Muscle of leg (tissue), 11 donors: Measurements from ENCODE around the gene NFATC2. TPM values are rescaled to one million over a fixed set of nuclear protein-coding genes. Genes with fewer than 3 reads are reported as not detected.

ENCODE experiments used
- DNase-seq: peaks from one replicate; pipeline ENCODE4 v3.0.0; 2013
- H3K27ac ChIP-seq: one replicate; pipeline ENCODE4 v1.5.1; 2013; ENCODE audit warnings: mild to moderate bottlenecking, low read length, control low read depth
- H3K27me3 ChIP-seq: one replicate; pipeline ENCODE4 v1.6.1; 2013; ENCODE audit warnings: low read length; ENCODE audit not compliant: control insufficient read depth, insufficient read depth
- H3K36me3 ChIP-seq: one replicate; pipeline ENCODE4 v1.6.1; 2013; ENCODE audit warnings: low read length; ENCODE audit not compliant: control insufficient read depth, insufficient read depth
- H3K4me1 ChIP-seq: one replicate; pipeline ENCODE4 v1.6.1; 2013; ENCODE audit warnings: low read length; ENCODE audit not compliant: control insufficient read depth, insufficient read depth
- H3K4me3 ChIP-seq: one replicate; pipeline ENCODE4 v1.5.1; 2013; ENCODE audit warnings: low read length, control low read depth
- H3K9me3 ChIP-seq: replicated peaks from 2 replicates; pipeline ENCODE4 v1.6.1; 2013; ENCODE audit warnings: low read depth, low read length; ENCODE audit not compliant: control insufficient read depth
- WGBS: methylation state at CpG from one replicate; pipeline ENCODE4 v1.1.5; 2013; ENCODE audit warnings: missing lambda C conversion rate; ENCODE audit not compliant: insufficient coverage; 5-methylcytosine and 5-hydroxymethylcytosine counted together
- polyA plus RNA-seq, 8 donors: library from polyadenylated mRNA; unstranded; fragments of 120-200 nt; gene quantifications; one replicate each; pipeline versions ENCODE4 v1.2.1 to v1.2.3, GENCODE V29; 2013; ENCODE audit warnings: inconsistent platforms in 1 of 8, low replicate concordance in 1 of 8; ENCODE audit not compliant: insufficient read length in 8 of 8, insufficient read depth in 1 of 8
- total RNA-seq: library from RNA; stranded (reverse); fragments of 120-200 nt; gene quantifications from one replicate; pipeline ENCODE4 v1.2.4, GENCODE V29; 2013

The NFATC2 gene
- total and polyA plus RNA-seq, 9 donors = 3.8 to 8.3 (median 5.7) TPM

GRCh38 chr20:51363378-51363777 is 179.1 kb downstream of the NFATC2 start:
- peaks cover 6% of the 10 kb centered on the region for H3K9me3 ChIP-seq

GRCh38 chr20:51362254-51362653 is 180.3 kb downstream of the NFATC2 start:
- DNase-seq = no peak
- Histone ChIP-seq H3K27ac (no peak overlapping the region), H3K4me1 (peaks cover 6% of the 10 kb centered on the region), H3K4me3 (no peak overlapping the region), H3K9me3 (peaks cover 6% of the 10 kb centered on the region), H3K36me3 (no peaks in the 10 kb centered on the region), H3K27me3 (peaks cover 2% of the 10 kb centered on the region)
- 87% methylated on average over 3 of the region's 3 CpGs for WGBS

More at GRCh38 chr20:51363378-51363777, 179.1 kb downstream of the NFATC2 start:
- Histone ChIP-seq H3K36me3 (no peaks in the 10 kb centered on the region), H3K4me1 (peaks cover 6% of the 10 kb centered on the region), H3K4me3 (no peak overlapping the region), H3K27ac (no peak overlapping the region), H3K27me3 (peaks cover 2% of the 10 kb centered on the region)
- 100% methylated on average over 1 of the region's 2 CpGs for WGBS
- no peak for DNase-seq

- Histone ChIP-seq H3K4me3 (no peak overlapping the region), H3K27ac (no peak overlapping the region), H3K9me3 (peaks cover 6% of the 10 kb centered on the region), H3K36me3 (no peaks in the 10 kb centered on the region), H3K4me1 (peaks cover 3% of the 10 kb centered on the region), H3K27me3 (peaks cover 2% of the 10 kb centered on the region)
- WGBS = 90% methylated on average over 1 of the region's 1 CpG
- DNase-seq = no peak
Observed at GRCh38 chr20:51361258-51361657, 181.3 kb downstream of the NFATC2 start.

- Histone ChIP-seq H3K27me3 (peaks cover 2% of the 10 kb centered on the region), H3K4me3 (no peak overlapping the region), H3K9me3 (peaks cover 6% of the 10 kb centered on the region), H3K4me1 (no peaks in the 10 kb centered on the region), H3K27ac (no peak overlapping the region), H3K36me3 (no peaks in the 10 kb centered on the region)
- no peak for DNase-seq
- WGBS = 80% methylated on average over 2 of the region's 13 CpGs
Observed at GRCh38 chr20:51360451-51361201, 181.9 kb downstream of the NFATC2 start.

GRCh38 chr20:51359947-51360346 is 182.6 kb downstream of the NFATC2 start:
- Histone ChIP-seq H3K9me3 (peaks cover 6% of the 10 kb centered on the region), H3K4me3 (no peak overlapping the region), H3K4me1 (no peaks in the 10 kb centered on the region), H3K36me3 (no peaks in the 10 kb centered on the region), H3K27me3 (peaks cover 2% of the 10 kb centered on the region), H3K27ac (no peak overlapping the region)
- DNase-seq = no peak
- whole genome bisulfite sequencing = no CpG with 5 or more reads among the region's 1 CpG

GRCh38 chr20:51359401-51359800 is 183.1 kb downstream of the NFATC2 start:
- Histone ChIP-seq H3K36me3 (no peaks in the 10 kb centered on the region), H3K4me3 (no peak overlapping the region), H3K27ac (no peak overlapping the region), H3K27me3 (peaks cover 2% of the 10 kb centered on the region), H3K9me3 (peaks cover 6% of the 10 kb centered on the region), H3K4me1 (no peaks in the 10 kb centered on the region)
- no peak for DNase-seq
- WGBS = no CpG with 5 or more reads among the region's 3 CpGs

GRCh38 chr20:51358032-51358724 is 184.3 kb downstream of the NFATC2 start:
- no peak for DNase-seq
- no peaks in the 10 kb centered on the region for H3K4me1 ChIP-seq
- no peak overlapping the region for H3K4me3 ChIP-seq
- no peak overlapping the region for H3K27ac ChIP-seq
- WGBS = 77% methylated on average over 2 of the region's 3 CpGs
- no peaks in the 10 kb centered on the region for H3K36me3 ChIP-seq
- H3K9me3 ChIP-seq = peaks cover under 1% of the 10 kb centered on the region
- H3K27me3 ChIP-seq = peaks cover 2% of the 10 kb centered on the region

GRCh38 chr20:51357543-51357942 is 185.0 kb downstream of the NFATC2 start:
- H3K36me3 ChIP-seq = no peaks in the 10 kb centered on the region
- peaks cover 2% of the 10 kb centered on the region for H3K27me3 ChIP-seq
- H3K9me3 ChIP-seq = no peaks in the 10 kb centered on the region
- H3K4me3 ChIP-seq = no peak overlapping the region
- no CpG with 5 or more reads among the region's 1 CpG for WGBS
- H3K27ac ChIP-seq = no peak overlapping the region
- DNase-seq = no peak
- no peaks in the 10 kb centered on the region for H3K4me1 ChIP-seq

GRCh38 chr20:51356871-51357270 is 185.6 kb downstream of the NFATC2 start:
- no peak overlapping the region for H3K4me3 ChIP-seq
- H3K4me1 ChIP-seq = no peaks in the 10 kb centered on the region
- H3K36me3 ChIP-seq = no peaks in the 10 kb centered on the region
- H3K27me3 ChIP-seq = peaks cover 2% of the 10 kb centered on the region
- H3K9me3 ChIP-seq = no peaks in the 10 kb centered on the region
- no peak for DNase-seq
- no CpG with 5 or more reads among the region's 3 CpGs for WGBS
- no peak overlapping the region for H3K27ac ChIP-seq

GRCh38 chr20:51354769-51355319 is 187.7 kb downstream of the NFATC2 start:
- no peak overlapping the region for H3K27ac ChIP-seq
- no peak for DNase-seq
- H3K4me1 ChIP-seq = no peaks in the 10 kb centered on the region
- peaks cover 2% of the 10 kb centered on the region for H3K27me3 ChIP-seq
- H3K9me3 ChIP-seq = no peaks in the 10 kb centered on the region
- 33% methylated on average over 2 of the region's 7 CpGs for WGBS
- no peak overlapping the region for H3K4me3 ChIP-seq
- H3K36me3 ChIP-seq = no peaks in the 10 kb centered on the region
